SK-N-SH (cell line): ENCODE data around the gene TNFAIP8L2. TPM values are rescaled to one million over a fixed set of nuclear protein-coding genes. Genes with fewer than 3 reads are reported as not detected.
A peak's percentile ranks its signal among the peaks of the same experiment; 100 is the strongest.
"Not testable (repeated sequence)": the region's sequence is repeated elsewhere in the genome, so short reads cannot be mapped to it uniquely, and the experiment has no call there.

ENCODE experiments used
- CTCF ChIA-PET: fragments of 300-600, 350-600 bp; formaldehyde crosslinking; extraction: SDS; loops from one replicate; lab custom pipeline; 2021; lab: Yijun Ruan, JAX
- POLR2A ChIA-PET: fragments of 350-600 bp; sonication (Branson Sonifier 250); formaldehyde crosslinking; extraction: SDS; loops from one replicate; lab custom pipeline; 2020; ENCODE audit warnings: antibody characterized with exemption, inconsistent platforms; lab: Yijun Ruan, JAX
- DNase-seq: peaks from one replicate; pipeline ENCODE4 v3.0.0; 2012
- H2AFZ ChIP-seq: fragments of 200-600 bp; sonication (generic); 2 replicates; pipeline ENCODE4 v1.8.1; 2016; ENCODE audit warnings: antibody characterized with exemption, mild to moderate bottlenecking, low read depth
- H3F3A ChIP-seq: fragments of 200-600 bp; sonication (generic); replicated peaks from 2 replicates; pipeline ENCODE3; 2016; ENCODE audit warnings: antibody characterized with exemption, mild to moderate bottlenecking; ENCODE audit not compliant: insufficient read depth
- H3K27ac ChIP-seq, 2 experiments: fragments of 200-500 bp in 1 of 2; fragments of 200-600 bp in 1 of 2; sonication (Bioruptor generic) in 1 of 2; sonication (generic), shearing (Covaris generic) in 1 of 2; 2 replicates each; pipeline versions ENCODE4 v1.5.1 to v1.6.1; 2014 to 2016; ENCODE audit warnings: low read depth in 2 of 2, inconsistent platforms in 1 of 2, low read length in 1 of 2, mild to moderate bottlenecking in 1 of 2, mixed read lengths in 1 of 2
- H3K27me3 ChIP-seq: fragments of 200-600 bp; sonication (generic), shearing (Covaris generic); 2 replicates; pipeline ENCODE4 v1.6.1; 2016; ENCODE audit warnings: mixed run types; ENCODE audit not compliant: insufficient read depth
- H3K36me3 ChIP-seq, 2 experiments: fragments of 200-500 bp in 1 of 2; fragments of 200-600 bp in 1 of 2; sonication (Bioruptor generic) in 1 of 2; sonication (generic) in 1 of 2; replicated peaks in 1 of 2; 2 replicates each; pipeline versions ENCODE3 to v1.5.1; 2014 to 2016; ENCODE audit warnings: low read length in 1 of 2, mild to moderate bottlenecking in 1 of 2; ENCODE audit not compliant: insufficient read depth in 2 of 2, control insufficient read depth in 1 of 2
- H3K4me1 ChIP-seq, 2 experiments: fragments of 200-500 bp in 1 of 2; fragments of 200-600 bp in 1 of 2; sonication (Bioruptor generic) in 1 of 2; sonication (generic), shearing (Covaris generic) in 1 of 2; 2 replicates each; pipeline versions ENCODE4 v1.5.1 to v1.6.1; 2014 to 2016; ENCODE audit warnings: low read depth in 1 of 2, low read length in 1 of 2, mixed run types in 1 of 2; ENCODE audit not compliant: insufficient read depth in 2 of 2, control insufficient read depth in 1 of 2
- H3K4me2 ChIP-seq: fragments of 200-600 bp; sonication (generic), shearing (Covaris generic); 2 replicates; pipeline ENCODE4 v1.6.1; 2017; ENCODE audit warnings: mixed run types
- H3K4me3 ChIP-seq, 2 experiments: fragments of 200-500 bp in 1 of 2; fragments of 200-600 bp in 1 of 2; sonication (Bioruptor generic) in 1 of 2; sonication (generic), shearing (Covaris generic) in 1 of 2; 2 replicates each; pipeline versions ENCODE4 v1.5.1 to v1.8.1; 2014 to 2016; ENCODE audit warnings: low read depth in 2 of 2, inconsistent platforms in 1 of 2, low read length in 1 of 2, mild to moderate bottlenecking in 1 of 2, mixed read lengths in 1 of 2, moderate library complexity in 1 of 2
- H3K79me2 ChIP-seq: fragments of 200-600 bp; sonication (generic); 2 replicates; pipeline ENCODE4 v1.8.1; 2017; ENCODE audit warnings: mild to moderate bottlenecking; ENCODE audit not compliant: insufficient read depth
- H3K9ac ChIP-seq: fragments of 200-600 bp; sonication (generic); 2 replicates; pipeline ENCODE4 v1.6.1; 2017; ENCODE audit warnings: mixed run types
- H3K9me2 ChIP-seq: fragments of 200-600 bp; sonication (generic); 2 replicates; pipeline ENCODE4 v1.6.1; 2017; ENCODE audit warnings: mixed run types
- H3K9me3 ChIP-seq: fragments of 200-600 bp; sonication (generic); 2 replicates; pipeline ENCODE4 v1.6.1; 2017; ENCODE audit warnings: mixed run types, mild to moderate bottlenecking, moderate library complexity
- H4K20me1 ChIP-seq: fragments of 200-600 bp; sonication (generic); 2 replicates; pipeline ENCODE4 v1.6.1; 2017; ENCODE audit warnings: mild to moderate bottlenecking, mixed run types; ENCODE audit not compliant: insufficient read depth
- CHD2 ChIP-seq: fragments of 150-350 bp; IDR thresholded peaks from 2 replicates; pipeline ENCODE4 v1.6.1; 2018; ENCODE audit warnings: low read length; ENCODE audit not compliant: partially characterized antibody
- EP300 ChIP-seq, 2 experiments: IDR thresholded peaks; 2 replicates each; pipeline versions ENCODE4 v1.4.0 to v1.6.1; 2012; ENCODE audit warnings: borderline replicate concordance in 1 of 2, low read depth in 1 of 2, low read length in 1 of 2
- FOSL2 ChIP-seq: IDR thresholded peaks from 2 replicates; pipeline ENCODE4 v1.4.0; 2012; ENCODE audit warnings: low read depth, mild to moderate bottlenecking, moderate library complexity, borderline replicate concordance
- JUND ChIP-seq: IDR thresholded peaks from 2 replicates; pipeline ENCODE4 v1.4.0; 2012
- MAX ChIP-seq: IDR thresholded peaks from 2 replicates; pipeline ENCODE4 v1.4.0; 2012; ENCODE audit warnings: low read depth
- NFIC ChIP-seq: IDR thresholded peaks from 2 replicates; pipeline ENCODE4 v1.4.0; 2012; ENCODE audit warnings: borderline replicate concordance
- RAD21 ChIP-seq: IDR thresholded peaks from 2 replicates; pipeline ENCODE4 v1.6.1; 2012; ENCODE audit warnings: mild to moderate bottlenecking, low read length
- SIN3A ChIP-seq: IDR thresholded peaks from 2 replicates; pipeline ENCODE4 v1.6.1; 2012; ENCODE audit warnings: low read depth, mild to moderate bottlenecking, low read length, moderate library complexity, borderline replicate concordance
- TEAD4 ChIP-seq: IDR thresholded peaks from 2 replicates; pipeline ENCODE4 v1.4.0; 2012; ENCODE audit warnings: mild to moderate bottlenecking, borderline replicate concordance; ENCODE audit not compliant: insufficient read depth
- WGBS: methylation state at CpG from one replicate; pipeline ENCODE4 v1.1.6; 2017; ENCODE audit warnings: low lambda C conversion rate; 5-methylcytosine and 5-hydroxymethylcytosine counted together
- polyA plus RNA-seq, 3 experiments: library from polyadenylated mRNA; depleted of rRNA; stranded (reverse); fragments of >200 nt; gene quantifications; 2 replicates each; pipeline ENCODE4 v1.2.3, GENCODE V29; 2012
- TF ChIP-seq, protein P1 (sequence below): fragments of 150-350 bp; IDR thresholded peaks from 2 replicates; pipeline ENCODE4 v1.6.1; 2017; ENCODE audit warnings: antibody characterized with exemption, low read length, low read depth, borderline replicate concordance
- TF ChIP-seq, protein P2 (sequence below): fragments of 150-350 bp; IDR thresholded peaks from 2 replicates; pipeline ENCODE4 v1.6.1; 2016; ENCODE audit warnings: mild to moderate bottlenecking, low read depth, low read length
- TF ChIP-seq, protein P3 (sequence below): IDR thresholded peaks from 2 replicates; pipeline ENCODE4 v1.6.1; 2012; ENCODE audit warnings: mild to moderate bottlenecking, low read depth, low read length, moderate library complexity

The TNFAIP8L2 gene
- polyA plus RNA-seq, 1 of the 3 experiments (the other 2 are of a cell fraction) = not detected

DNA sequence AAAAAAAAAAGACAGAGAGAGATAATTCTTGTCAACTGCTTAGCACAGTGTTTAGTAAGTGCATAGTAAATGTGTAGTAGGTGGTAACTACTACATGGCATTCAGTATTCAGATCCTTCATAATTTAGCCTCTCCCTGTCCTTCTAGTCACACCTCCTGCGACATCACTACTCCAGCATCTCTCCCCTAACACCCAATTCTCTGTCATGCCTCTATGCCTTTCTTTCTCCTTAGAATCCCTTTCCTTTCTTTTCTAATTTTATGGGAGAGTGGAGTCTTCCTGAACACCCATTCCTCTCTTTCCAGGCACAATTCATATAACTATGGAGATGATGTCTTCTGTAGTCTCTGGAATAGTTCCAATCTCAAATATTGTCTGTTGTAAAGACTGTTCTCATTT is 37.4 kb downstream of the TNFAIP8L2 start:
- ChIA-PET CTCF (interaction anchor here (1.9 kb wide), 1 partner anchor 58 kb away, joined by 8 read pairs; no protein-coding TSS in a partner anchor), POLR2A (no interaction called here)
- Histone ChIP-seq H3K4me1 (peaks cover 0 to 9% of the 10 kb centered on the region in 2 experiments; a peak in 2 of 4 replicates), H3K4me3 (no peak overlapping the region), H3K36me3 (no peaks in the 10 kb centered on the region), H3K9ac (no peak overlapping the region), H3K4me2 (no peak overlapping the region), H3K27me3 (no peaks in the 10 kb centered on the region), H3K27ac (no peak overlapping the region), H3K9me3 (no peaks in the 10 kb centered on the region), H3K79me2 (peaks cover 14% of the 10 kb centered on the region), H3F3A (peaks cover 31% of the 10 kb centered on the region), H2AFZ (no peak overlapping the region), H3K9me2 (no peaks in the 10 kb centered on the region), H4K20me1 (no peaks in the 10 kb centered on the region)
- TF ChIP-seq CHD2 (no peak), SIN3A (no peak), MAX (no peak), RAD21 (no peak)
- TF ChIP-seq, protein P1, sequence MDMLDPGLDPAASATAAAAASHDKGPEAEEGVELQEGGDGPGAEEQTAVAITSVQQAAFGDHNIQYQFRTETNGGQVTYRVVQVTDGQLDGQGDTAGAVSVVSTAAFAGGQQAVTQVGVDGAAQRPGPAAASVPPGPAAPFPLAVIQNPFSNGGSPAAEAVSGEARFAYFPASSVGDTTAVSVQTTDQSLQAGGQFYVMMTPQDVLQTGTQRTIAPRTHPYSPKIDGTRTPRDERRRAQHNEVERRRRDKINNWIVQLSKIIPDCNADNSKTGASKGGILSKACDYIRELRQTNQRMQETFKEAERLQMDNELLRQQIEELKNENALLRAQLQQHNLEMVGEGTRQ = no peak
- TF ChIP-seq, protein P2, sequence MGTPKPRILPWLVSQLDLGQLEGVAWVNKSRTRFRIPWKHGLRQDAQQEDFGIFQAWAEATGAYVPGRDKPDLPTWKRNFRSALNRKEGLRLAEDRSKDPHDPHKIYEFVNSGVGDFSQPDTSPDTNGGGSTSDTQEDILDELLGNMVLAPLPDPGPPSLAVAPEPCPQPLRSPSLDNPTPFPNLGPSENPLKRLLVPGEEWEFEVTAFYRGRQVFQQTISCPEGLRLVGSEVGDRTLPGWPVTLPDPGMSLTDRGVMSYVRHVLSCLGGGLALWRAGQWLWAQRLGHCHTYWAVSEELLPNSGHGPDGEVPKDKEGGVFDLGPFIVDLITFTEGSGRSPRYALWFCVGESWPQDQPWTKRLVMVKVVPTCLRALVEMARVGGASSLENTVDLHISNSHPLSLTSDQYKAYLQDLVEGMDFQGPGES = no peak
- no peak for DNase-seq
- WGBS = 70% methylated on average over 1 of the region's 1 CpG

DNA sequence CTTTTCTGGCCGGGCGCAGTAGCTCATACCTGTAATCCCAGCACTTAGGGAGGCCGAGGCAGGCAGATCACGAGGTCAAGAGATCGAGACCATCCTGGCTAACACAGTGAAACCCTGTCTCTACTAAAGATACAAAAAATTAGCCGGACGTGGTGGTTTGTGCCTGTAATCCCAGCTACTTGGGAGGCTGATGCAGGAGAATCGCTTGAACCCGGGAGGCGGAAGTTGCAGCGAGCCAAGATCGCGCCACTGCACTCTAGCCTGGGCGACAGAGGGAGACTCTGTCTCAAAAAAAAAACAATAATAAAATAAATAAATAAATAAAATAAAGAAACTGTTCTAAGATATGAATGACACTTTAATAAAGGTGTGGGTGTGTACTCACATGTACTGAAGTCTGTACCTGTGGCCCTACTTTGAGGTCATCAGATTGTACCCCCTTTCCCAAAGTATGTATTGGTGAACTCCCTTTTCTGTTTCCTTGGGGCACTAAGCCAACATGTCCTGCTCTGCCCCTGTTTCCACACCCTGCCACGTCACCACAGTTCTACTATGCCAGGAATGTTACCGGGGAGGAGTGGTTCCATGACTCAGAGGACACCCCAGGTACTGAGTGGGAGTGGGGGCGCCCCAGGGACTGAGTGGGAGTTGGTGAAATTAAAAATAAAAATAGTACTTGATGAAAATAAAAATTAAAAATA is 38.6 kb downstream of the TNFAIP8L2 start:
- TF ChIP-seq FOSL2 (peak; percentile 69; the same call in 1 of the 2 replicates), JUND (peak; percentile 60; the same call in 1 of the 2 replicates), EP300 (IDR thresholded peaks at IDR 0.05; ENCODE audit: borderline replicate concordance in 1 of 2, low read depth in 1 of 2, low read length in 1 of 2) (peak in 1 of 2 experiments; percentile 35; a peak in 1 of 4 replicates), TEAD4 (peak; percentile 73), NFIC (peak; percentile 66)
- TF ChIP-seq, protein P3, sequence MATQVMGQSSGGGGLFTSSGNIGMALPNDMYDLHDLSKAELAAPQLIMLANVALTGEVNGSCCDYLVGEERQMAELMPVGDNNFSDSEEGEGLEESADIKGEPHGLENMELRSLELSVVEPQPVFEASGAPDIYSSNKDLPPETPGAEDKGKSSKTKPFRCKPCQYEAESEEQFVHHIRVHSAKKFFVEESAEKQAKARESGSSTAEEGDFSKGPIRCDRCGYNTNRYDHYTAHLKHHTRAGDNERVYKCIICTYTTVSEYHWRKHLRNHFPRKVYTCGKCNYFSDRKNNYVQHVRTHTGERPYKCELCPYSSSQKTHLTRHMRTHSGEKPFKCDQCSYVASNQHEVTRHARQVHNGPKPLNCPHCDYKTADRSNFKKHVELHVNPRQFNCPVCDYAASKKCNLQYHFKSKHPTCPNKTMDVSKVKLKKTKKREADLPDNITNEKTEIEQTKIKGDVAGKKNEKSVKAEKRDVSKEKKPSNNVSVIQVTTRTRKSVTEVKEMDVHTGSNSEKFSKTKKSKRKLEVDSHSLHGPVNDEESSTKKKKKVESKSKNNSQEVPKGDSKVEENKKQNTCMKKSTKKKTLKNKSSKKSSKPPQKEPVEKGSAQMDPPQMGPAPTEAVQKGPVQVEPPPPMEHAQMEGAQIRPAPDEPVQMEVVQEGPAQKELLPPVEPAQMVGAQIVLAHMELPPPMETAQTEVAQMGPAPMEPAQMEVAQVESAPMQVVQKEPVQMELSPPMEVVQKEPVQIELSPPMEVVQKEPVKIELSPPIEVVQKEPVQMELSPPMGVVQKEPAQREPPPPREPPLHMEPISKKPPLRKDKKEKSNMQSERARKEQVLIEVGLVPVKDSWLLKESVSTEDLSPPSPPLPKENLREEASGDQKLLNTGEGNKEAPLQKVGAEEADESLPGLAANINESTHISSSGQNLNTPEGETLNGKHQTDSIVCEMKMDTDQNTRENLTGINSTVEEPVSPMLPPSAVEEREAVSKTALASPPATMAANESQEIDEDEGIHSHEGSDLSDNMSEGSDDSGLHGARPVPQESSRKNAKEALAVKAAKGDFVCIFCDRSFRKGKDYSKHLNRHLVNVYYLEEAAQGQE = 0 out of 2 replicates have a peak, but pooled peaks have one; percentile 8
- CTCF ChIA-PET = interaction anchor here (0.6 to 3.0 kb wide), 6 partner anchors 11 to 57 kb away, joined by 3 to 27 read pairs (median 4); no protein-coding TSS in a partner anchor
- Histone ChIP-seq H2AFZ (peak overlapping the region; percentile 91), H3K79me2 (peaks cover 16% of the 10 kb centered on the region), H3K4me2 (peak overlapping the region; percentile 48; the same call in 1 of the 2 replicates), H3K9ac (peak overlapping the region; percentile 53; the same call in 1 of the 2 replicates), H3K27ac (peak overlapping the region; percentile 80 to 93), H3K4me3 (peak overlapping the region in 1 of 2 experiments; percentile 12; a peak in 2 of 4 replicates), H3F3A (peaks cover 43% of the 10 kb centered on the region)
- not testable (repeated sequence) for H3K9me3 ChIP-seq, H4K20me1 ChIP-seq, H3K36me3 ChIP-seq, H3K4me1 ChIP-seq, H3K9me2 ChIP-seq, H3K27me3 ChIP-seq, DNase-seq
- 60% methylated on average over 17 of the region's 17 CpGs for WGBS
- POLR2A ChIA-PET = interaction anchor here (0.8 kb wide), 1 partner anchor 57 kb away, joined by 3 read pairs; no protein-coding TSS in a partner anchor
